Epithelial cell of prostate (primary cell): ENCODE measurements around the gene ZNF12.
"Not testable (repeated sequence)": the region's sequence is repeated elsewhere in the genome, so short reads cannot be mapped to it uniquely, and the experiment has no call there.

Experiments
- DNase-seq: peaks from one replicate; pipeline ENCODE4 v3.0.0-alpha.2; 2011; ENCODE audit warnings: low read depth, low spot score
- H3K27ac ChIP-seq: fragments of 450-650 bp; 2 replicates; pipeline ENCODE4 v1.5.1; 2017; ENCODE audit warnings: mild to moderate bottlenecking

ZNF12 gene

DNA sequence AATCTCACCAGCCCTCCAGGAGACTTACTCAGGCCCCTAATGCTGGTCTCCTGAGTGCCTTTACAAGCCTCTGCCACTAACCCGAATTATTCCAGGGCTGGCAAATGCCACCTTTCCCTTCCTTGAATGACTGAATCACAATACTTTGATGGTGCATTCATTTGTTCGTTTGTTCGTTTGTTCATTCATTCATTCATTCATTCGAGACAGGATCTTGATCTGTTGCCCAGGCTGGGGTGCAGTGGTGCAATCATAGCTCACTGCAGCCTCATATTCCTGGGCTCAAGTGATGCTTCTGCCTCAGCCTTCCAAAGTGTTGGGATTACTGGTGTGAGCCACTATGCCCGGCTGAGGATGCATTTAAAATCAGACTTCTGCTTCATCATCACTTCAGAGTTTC, 6.0 kb downstream of the ZNF12 start:
- no peak for DNase-seq
- H3K27ac ChIP-seq: no peak overlapping the region

DNA sequence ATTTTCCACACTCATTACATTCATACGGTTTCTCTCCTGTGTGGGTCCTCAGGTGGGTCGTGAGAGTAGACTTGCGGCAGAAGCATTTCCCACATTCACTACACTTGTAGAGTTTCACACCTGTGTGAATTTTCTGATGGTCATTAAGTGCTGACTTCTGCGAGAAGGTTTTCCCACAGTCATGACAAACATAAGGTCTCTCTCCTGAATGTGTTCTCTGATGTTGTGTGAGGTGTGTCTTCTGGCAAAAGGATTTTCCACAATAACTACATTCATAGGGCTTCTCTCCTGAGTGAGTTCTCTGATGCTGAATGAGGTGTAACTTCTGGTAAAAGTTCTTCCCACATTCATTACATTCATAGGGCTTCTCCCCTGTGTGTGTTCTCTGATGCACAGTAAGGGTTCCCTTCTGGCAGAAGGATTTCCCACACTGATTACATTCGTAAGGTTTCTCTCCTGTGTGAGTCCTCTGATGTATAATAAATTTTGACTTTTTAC, 15.1 kb downstream of the ZNF12 start:
- H3K27ac ChIP-seq: no peak overlapping the region
- no peak for DNase-seq

DNA sequence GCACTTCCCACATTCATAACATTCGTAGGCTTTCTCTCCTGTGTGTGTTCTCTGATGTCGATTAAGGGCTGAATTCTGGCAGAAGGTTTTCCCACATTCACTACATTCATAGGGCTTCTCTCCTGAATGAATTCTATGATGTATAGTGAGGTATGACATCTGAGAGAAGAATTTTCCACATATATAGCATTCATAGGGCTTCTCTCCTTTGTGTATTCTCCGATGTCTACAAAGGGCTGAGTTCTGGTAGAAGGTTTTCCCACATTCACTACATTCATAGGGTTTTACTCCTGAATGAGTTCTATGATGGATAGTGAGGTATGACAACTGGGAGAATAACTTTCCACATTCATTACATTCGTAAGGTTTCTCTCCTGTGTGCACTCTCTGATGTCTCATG, 15.6 kb downstream of the ZNF12 start:
- H3K27ac ChIP-seq: no peak overlapping the region
- DNase-seq: no peak

DNA sequence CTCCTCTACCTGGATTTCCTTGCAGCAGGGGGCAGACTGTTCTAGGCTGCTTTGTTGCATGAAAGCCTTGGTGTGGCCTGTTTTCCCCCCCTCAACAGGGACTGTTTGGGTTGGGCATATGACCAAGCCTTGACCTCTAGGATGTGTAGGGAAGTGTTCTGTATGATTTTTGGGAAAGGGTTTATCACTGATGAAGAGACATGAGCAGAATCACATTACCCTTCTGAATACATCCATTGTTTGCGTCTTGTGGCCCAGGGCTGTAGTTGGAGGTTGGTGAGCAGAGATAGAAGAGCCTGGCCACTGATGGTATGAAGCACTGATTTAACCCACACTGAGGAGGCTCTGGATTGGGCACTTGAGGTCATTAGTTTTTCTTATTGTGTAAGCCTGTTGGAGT, 26.6 kb downstream of the ZNF12 start:
- DNase-seq: no peak
- H3K27ac ChIP-seq: no peak overlapping the region

DNA sequence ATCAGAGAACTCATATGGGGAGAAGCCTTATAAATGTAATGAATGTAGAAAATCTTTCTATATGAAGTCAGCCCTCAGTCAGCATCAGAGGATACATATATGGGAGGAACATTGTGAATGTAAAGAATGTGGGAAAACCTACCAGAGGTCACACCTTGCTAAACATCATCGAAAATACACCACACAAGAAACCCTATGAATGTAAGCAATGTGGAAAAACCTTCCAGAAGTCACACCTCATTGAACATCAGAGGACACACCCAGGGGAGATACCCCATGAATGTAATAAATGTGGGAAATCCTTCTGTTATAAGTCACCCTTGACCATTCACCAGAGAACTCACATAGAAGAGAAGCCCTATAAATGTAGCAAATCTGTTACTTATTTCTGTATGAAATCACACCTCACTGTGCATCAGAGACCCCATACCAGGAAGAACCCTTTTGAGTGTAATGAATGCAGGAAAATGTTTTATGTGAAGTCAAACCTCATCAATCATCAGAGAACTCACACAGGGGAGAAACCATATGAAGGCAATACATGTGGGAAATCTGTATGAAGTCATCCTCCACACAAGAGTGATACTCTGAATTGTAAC, 30.8 kb downstream of the ZNF12 start:
- DNase-seq: no peak

DNA sequence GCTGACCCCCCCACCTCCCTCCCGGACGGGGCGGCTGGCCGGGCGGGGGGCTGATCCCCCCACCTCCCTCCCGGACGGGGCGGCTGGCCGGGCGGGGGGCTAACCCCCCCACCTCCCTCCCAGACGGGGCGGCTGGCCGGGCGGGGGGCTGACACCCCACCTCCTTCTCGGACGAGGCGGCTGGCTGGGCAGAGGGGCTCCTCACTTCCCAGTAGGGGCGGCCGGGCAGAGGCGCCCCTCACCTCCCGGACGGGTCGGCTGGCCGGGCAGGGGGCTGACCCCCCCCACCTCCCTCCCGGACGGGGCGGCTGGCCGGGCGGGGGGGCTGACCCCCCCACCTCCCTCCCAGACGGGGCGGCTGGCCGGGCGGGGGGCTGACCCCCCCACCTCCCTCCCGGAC, 35.9 kb downstream of the ZNF12 start:
- H3K27ac ChIP-seq, DNase-seq: not testable (repeated sequence)

More for the DNA sequence above, 30.8 kb downstream of the ZNF12 start:
- no peak overlapping the region for H3K27ac ChIP-seq

DNA sequence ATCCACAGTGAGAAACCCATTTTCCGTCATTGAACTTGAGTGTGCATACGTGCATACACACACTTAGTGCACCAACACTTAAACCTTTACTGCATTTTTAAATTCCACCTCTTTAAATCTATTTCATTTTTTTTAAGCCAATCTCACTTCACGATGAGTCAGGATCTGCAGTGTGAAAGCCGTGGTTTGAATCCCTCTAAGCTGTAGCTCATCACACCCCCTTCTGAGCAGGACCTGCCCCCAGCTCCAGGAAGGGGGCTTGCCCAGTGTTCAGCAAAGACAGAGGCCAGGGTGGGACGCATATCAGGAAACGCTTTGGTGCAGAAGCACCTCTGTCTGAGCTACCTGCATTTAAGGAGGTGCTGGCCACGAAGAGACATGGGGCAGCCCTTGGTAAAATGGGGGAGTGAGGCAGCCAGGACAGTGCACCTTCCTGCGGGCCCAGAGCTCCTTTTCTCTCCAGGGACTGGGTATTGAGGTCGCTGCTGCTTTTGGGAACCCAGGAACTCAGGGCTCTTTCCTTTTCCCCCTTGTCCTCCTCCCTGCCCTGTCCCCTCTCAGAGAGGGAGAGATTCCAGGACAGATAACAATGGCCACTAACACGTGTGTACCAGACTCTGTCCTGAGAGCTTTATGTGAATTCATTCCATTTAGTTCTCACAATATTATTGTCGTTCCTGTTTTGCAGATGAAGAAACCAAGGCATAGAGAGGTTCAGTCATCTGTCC, 48.0 kb downstream of the ZNF12 start:
- H3K27ac ChIP-seq: no peak overlapping the region
- no peak for DNase-seq

DNA sequence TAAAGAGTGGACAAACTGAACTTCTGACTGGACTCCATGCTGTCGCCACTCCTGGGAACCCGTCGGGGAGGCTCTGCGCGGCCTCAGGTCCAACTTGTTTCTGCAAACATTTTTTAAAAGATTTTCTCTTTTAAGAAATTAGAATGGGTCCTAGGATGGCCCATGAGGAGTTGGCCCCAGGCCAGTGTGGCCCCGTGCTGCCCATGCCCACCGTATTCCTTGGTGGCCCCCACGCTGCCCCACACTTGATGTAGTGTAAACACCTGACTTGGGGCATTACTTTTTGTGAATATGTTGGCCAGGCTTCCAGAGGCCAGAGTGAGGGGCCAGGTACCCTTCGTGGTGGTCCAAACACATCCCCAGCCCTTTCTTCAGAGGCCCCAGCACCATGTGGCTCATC, 50.3 kb downstream of the ZNF12 start:
- no peak for DNase-seq
- no peak overlapping the region for H3K27ac ChIP-seq

DNA sequence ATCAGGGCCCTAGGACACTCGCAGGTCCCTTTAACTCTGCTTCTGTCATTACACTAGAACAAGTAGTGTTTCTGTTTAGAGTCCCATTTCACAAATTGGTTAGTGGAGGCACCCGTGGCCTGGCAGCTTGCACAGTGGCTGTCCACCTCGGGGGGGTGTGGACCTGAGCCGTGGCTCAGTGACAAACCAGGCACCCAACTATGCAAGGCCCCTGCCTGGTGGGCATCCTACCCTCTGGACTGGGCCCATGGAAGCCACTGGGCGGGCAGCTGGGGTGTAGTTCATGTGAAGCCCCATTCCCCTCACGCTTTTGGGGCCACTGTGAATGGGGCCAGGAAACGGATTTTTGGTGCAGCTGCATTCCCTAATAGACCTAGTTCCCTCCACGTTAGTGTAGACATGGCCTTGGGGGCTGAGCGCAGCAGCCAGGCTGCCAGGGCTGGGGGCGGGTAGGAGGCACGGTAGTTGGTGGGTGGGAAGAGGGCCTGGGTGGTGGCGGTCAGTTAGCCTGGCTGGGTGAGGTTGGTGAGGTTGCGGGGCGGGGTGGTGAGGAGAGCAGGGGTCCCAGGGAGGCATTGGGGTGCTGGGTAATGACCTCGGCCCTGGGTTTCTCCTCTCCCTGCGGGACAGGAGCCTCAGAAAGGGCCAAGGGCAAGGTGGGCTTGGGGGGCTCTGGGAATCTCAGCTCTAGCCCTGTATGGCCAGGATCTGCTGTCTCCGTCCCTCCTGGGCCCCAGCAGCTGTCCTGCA, 50.9 kb downstream of the ZNF12 start:
- H3K27ac ChIP-seq: no peak overlapping the region
- no peak for DNase-seq

DNA sequence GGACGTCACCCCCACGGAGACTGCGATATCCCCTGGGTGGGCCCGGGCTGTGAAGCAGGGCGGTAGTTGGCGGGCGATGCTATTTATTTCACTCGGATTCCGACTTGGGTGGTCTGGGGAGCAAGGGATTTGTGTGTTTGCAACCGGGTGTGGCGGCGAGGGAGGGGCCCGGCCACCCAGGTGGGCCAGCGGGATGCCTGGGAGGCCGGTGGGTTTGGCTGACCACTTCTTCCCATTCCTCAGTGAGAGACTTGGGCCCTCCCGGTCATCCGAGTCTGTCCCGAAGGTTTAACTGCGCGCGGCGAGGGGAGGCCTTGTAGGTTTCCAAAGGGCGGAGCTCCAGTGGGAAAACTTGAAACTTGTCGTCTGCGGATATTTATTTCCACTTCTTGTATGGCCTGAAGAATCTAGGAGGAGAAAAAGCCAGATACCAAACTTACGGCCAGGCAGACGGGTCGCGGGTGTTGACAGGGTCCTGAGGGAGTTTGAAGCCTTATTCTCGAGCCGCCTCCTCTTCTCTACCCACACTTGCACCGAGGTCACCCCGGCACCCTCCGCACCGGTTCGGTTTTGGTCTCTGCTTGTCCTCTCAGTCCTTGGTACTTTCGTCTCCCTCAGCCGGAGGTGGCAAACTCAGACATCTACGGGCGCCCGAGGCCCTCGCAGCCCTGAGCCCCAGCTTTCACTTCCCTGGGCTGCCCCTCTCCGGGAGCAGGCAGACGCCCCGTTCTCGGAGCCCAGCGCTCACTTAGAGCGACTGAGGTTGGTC, 51.7 kb downstream of the ZNF12 start:
- no peak for DNase-seq
- no peak overlapping the region for H3K27ac ChIP-seq

DNA sequence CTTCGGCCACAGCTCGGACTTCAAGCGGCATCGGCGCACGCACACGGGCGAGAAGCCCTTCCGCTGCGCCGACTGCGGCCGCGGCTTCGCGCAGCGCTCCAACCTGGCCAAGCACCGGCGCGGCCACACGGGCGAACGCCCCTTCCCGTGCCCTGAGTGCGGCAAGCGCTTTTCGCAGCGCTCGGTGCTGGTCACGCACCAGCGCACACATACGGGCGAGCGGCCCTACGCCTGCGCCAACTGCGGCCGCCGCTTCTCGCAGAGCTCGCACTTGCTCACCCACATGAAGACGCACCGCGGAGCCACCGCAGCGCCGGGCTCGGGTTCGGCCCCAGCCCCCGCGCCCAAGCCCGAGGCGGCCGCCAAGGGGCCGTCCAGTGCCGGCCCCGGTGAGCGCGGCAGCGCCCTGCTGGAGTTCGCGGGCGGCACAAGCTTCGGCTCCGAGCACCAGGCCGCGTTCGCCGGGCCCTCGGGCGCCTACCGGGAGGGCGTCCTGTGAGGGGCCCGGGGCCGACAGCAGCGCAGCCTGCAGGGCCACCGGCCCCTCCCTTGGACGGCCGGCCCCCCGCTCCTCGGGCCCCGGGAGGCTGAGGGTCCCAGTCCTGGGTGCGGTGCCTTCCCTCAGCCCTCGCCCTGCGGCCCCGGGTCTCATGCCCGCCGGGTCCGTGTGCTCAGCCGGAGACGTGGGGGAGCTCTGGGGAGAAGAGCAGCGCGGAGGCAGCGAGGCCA, 52.5 kb downstream of the ZNF12 start:
- H3K27ac ChIP-seq: no peak overlapping the region

DNA sequence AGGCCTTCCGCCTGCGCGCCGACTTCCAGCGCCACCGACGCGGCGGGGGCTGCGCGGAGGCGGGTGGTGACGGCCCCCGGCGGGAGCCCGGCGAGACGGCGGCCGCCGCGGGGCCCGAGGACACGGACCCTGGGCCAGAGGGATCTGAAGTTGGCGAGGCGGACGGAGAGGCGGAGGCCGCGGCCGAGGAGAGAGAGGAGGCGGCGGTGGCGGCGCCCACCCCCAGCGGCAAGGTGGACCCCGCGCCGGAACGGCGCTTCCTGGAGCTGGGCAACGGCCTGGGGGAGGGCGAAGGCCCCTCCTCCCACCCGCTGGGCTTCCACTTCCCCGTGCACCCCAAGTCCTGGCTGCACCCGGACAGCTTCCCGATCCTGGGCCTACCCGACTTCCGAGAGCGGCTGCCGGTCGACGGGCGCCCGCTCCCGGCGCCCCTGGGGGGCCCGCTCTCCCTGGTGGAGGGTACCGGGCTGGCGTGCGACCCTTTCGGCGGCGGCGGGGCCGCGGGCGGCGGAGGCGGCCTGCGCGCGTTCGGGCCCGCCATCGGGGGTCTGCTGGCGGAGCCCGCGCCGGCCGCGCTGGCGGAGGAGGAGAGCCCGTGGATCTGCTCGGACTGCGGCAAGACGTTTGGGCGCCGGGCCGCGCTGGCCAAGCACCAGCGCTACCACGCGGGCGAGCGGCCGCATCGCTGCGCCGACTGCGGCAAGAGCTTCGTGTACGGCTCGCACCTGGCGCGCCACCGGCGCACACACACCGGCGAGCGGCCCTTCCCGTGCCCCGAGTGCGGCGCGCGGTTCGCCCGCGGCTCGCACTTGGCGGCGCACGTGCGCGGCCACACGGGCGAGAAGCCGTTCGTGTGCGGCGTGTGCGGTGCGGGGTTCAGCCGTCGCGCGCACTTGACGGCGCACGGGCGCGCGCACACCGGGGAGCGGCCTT, 53.4 kb downstream of the ZNF12 start:
- no peak for DNase-seq
- H3K27ac ChIP-seq: no peak overlapping the region

More for the DNA sequence above, 52.5 kb downstream of the ZNF12 start:
- DNase-seq: no peak

DNA sequence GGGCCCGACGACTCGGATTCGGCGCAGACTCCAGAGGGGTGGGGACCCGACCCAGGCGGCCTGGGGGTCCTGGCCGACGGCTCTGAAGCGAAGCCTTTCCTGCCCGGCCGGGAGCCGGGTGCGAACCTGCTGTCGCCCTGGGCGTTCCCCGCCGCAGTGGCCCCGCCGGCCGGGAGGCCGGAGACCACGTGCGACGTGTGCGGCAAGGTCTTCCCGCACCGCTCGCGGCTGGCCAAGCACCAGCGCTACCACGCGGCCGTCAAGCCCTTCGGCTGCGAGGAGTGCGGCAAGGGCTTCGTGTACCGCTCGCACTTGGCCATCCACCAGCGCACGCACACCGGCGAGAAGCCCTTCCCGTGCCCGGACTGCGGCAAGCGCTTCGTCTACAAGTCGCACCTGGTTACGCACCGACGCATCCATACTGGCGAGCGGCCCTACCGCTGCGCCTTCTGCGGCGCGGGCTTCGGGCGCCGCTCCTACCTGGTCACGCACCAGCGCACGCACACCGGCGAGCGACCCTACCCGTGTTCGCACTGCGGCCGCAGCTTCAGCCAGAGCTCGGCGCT, 54.2 kb downstream of the ZNF12 start:
- no peak overlapping the region for H3K27ac ChIP-seq
- DNase-seq: no peak

DNA sequence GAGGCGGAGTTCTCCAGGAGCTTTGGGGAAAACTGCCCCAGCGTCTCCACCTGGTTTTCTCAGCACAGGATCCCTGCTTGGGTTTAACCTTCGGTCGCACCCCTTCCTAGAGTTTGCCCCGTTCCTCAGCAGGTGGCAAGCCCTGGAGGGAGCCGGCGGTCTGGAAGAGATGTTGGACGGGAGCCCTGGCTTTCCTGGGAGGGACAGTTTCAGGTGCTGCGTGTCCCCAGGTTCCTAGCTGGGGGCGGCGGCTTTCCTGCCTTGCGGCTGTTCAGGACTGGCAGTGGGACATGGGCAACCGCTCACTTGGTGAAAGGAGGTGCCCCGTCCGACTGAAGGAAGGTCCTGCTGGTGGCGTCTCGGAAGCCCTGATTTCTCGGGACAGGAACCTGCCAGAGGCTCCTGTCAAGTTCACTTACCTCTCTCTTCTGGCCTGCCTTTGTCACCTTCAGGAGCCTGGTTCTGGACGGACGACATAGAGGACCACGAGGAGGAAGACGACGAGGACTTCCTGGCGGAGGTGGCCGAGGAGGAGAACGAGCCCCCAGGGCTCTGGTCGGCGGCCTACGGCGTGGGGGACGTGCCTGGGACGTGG, 54.8 kb downstream of the ZNF12 start:
- no peak for DNase-seq
- no peak overlapping the region for H3K27ac ChIP-seq

DNA sequence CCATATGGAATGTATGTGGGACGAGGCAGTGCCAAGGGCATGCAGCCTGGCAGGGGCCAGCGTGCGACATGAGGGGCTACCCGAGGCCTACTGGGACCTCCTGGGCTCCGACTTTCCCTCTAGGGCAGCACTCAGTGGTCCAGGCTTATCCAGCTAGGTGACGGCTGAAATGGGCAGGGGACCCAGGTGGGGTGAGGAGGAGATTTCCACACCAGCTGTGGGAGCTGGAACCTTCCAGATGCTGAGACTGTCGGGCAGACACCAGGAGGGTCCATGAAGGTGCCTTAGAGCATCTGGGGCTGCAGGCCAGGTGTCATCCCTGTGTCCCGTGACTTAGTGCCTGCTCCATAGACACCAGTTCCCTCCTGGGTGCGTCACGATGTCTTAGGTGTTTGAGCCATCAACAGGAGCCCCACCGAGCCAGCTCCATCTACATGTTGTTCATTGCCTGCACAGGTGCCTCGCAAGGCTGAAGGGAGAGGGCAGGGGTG, 56.2 kb downstream of the ZNF12 start:
- H3K27ac ChIP-seq: no peak overlapping the region
- no peak for DNase-seq

DNA sequence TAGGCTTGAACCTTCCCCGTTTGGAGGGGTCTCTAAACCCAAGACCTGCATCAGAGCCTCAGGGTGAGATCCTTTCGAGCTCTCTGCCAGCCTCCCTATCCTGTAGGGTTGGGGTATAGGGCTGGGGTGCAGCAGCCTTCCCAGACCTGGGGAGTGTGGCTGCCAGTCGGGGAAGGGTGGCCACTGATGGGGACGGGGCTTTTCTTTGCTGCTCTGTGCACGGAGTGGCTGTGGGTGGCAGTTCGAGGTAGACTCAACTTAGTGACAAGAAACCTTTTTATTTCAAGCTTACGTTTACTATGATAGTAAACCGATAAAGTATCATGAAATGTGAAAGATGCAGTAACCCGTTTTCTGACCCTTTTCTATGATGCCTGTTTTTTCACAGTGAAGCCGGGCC, 56.7 kb downstream of the ZNF12 start:
- H3K27ac ChIP-seq: no peak overlapping the region
- DNase-seq: no peak

DNA sequence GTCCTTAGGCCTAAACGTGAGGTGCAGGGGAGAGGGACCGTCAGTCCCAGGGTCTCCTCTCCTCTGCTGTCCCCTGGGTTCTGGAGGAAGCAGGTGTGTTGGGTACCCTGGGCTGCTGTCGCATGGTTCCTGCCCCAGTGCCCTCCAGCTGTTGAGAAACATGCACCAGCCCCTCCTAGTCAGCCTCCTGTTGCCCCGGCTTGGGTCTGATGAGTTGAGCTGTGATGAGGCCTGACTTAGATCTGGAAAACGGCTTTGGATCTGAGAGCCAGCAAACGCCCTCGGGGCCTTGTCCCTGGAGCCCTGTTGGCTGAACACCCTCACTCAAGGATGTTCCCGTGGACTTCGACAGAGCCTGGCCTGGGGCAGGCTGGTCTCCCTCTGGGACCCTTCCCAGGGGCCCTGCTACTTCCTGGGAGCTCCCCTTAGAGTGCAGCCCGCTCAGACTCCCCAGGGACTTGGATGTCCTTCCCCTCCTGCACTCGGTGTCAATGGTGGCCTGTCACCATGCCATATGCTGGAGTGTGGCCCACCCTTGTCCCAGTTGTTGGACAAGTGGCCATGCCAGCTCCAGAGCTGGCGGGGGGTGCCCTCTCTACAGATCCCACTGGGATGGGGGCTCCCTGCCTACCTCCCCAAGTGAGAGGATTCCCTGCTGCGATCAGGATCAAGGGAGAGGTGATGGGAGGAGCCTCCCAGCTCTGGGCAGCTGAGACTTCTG, 57.3 kb downstream of the ZNF12 start:
- H3K27ac ChIP-seq: no peak overlapping the region
- no peak for DNase-seq

DNA sequence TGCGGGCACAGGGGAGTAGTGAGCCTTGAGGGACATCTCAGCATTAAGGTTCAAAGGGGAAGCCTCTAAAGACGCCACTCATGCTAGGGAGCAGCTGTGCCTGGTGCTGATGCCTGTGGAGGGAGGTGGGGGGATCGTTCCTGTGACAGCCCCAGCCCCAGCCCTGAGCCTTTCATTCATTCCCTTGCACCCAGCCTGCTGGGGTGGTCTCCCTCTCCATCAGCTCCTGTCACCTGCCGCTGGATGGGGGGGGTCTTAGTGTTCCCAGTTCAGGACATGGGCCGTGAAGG, 58.0 kb downstream of the ZNF12 start:
- DNase-seq: no peak
- no peak overlapping the region for H3K27ac ChIP-seq
